Measurements from ENCODE around the gene SFXN5. TPM values are rescaled to one million over a fixed set of nuclear protein-coding genes. Genes with fewer than 3 reads are reported as not detected.

The SFXN5 gene
- total RNA-seq, 1 experiment from 2014 or later, result 22.0 TPM

DNA sequence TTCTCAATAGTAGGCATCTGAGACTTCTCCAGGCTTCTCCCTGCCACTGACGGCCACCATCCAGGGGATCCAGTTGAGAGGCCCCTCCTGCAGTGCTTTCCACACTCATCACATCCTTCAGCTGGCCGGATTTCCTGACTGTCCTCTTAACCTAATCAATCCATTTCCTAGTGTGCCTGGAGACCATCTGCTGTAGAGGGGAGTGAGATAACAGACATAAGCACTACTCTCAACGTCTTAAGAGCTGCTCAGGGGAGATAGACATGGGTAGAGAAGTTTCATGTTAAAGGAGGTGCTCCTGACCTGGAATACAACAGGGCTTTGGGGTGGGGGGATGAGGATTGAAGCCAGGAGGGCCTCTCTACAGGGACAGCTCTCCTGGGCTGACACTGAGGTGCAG lies 170.1 kb downstream of the SFXN5 start:
- no peak overlapping the region for H3K9ac ChIP-seq (ENCODE audit: low read length)
- no TSS peak for BruUV-seq (replicated peaks)

DNA sequence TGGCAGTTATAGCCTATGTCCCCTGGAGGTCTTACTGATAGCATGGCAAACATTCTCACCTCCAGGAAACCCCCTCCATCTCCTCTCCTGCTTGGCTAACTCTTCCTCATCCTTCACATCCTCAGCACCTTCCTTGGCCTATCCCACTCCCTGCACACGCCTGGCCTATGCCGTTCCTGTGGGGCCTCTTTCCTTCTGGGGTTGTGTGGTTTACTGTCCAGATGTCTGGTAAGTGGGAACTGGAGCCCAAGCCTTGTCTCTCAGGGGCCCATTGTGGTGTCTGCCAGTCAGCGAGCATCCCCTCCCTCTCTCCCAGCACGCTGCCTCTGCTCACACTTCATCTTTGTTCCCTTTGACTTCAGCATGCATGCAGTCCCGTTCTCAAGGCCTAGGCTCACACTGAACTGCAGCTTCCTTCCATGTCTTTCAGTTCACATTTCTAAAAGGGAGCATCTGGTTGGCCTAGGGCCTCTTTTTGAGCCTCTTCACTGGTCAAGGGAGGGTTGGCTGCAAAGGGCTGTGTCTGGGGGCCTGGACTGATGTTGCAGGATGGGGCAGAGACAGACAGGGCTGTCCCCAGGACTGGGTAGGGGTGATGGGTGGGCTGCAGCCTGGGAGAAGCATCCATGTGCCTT lies 171.2 kb downstream of the SFXN5 start:
- BruUV-seq (replicated peaks), result no TSS peak
- intact Hi-C loops (cut with micrococcal nuclease), result no loop called here
- ChIA-PET POLR2A (ENCODE audit: unreplicated experiment) (no interaction called here), CTCF (no interaction called here)
- Histone ChIP-seq H3K4me2 (ENCODE audit: low read length) (no peak overlapping the region), H3K79me2 (ENCODE audit: low read length) (no peaks in the 10 kb centered on the region), H3K36me3 (ENCODE audit: low read depth, low read length) (no peaks in the 10 kb centered on the region), H3K9ac (ENCODE audit: low read length) (no peak overlapping the region), H3K27me3 (ENCODE audit: low read length) (peaks cover 35% of the 10 kb centered on the region), H3K4me3 (ENCODE audit: low read length) (no peak overlapping the region), H3K9me2 (replicated peaks; ENCODE audit: low read length) (no peaks in the 10 kb centered on the region), H4K20me1 (ENCODE audit: low read length) (no peaks in the 10 kb centered on the region), H3K4me1 (ENCODE audit: insufficient read depth, low read length) (peaks cover 12% of the 10 kb centered on the region), H2AFZ (ENCODE audit: low read length) (no peak overlapping the region), H3K9me3 (ENCODE audit: low read length) (no peaks in the 10 kb centered on the region), H3F3A (ENCODE audit: low read length, unreplicated experiment) (no peaks in the 10 kb centered on the region), H3K27ac (ENCODE audit: low read length) (no peak overlapping the region)
- no peak for TF ChIP-seq EZH2phosphoT487 (IDR thresholded peaks at IDR 0.05; ENCODE audit: borderline replicate concordance, low read length)
- TF ChIP-seq, protein P1, sequence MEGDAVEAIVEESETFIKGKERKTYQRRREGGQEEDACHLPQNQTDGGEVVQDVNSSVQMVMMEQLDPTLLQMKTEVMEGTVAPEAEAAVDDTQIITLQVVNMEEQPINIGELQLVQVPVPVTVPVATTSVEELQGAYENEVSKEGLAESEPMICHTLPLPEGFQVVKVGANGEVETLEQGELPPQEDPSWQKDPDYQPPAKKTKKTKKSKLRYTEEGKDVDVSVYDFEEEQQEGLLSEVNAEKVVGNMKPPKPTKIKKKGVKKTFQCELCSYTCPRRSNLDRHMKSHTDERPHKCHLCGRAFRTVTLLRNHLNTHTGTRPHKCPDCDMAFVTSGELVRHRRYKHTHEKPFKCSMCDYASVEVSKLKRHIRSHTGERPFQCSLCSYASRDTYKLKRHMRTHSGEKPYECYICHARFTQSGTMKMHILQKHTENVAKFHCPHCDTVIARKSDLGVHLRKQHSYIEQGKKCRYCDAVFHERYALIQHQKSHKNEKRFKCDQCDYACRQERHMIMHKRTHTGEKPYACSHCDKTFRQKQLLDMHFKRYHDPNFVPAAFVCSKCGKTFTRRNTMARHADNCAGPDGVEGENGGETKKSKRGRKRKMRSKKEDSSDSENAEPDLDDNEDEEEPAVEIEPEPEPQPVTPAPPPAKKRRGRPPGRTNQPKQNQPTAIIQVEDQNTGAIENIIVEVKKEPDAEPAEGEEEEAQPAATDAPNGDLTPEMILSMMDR (conservative IDR thresholded peaks at IDR 0.05; ENCODE audit: low read depth, low read length), result no peak
- no peak for TF ChIP-seq EZH2 (IDR thresholded peaks at IDR 0.05; ENCODE audit: low read length, unreplicated experiment)
- ATAC-seq (no peak), DNase-seq (no peak)

More for the DNA sequence above, 170.1 kb downstream of the SFXN5 start:
- no peaks in the 10 kb centered on the region for H3K36me3 ChIP-seq (ENCODE audit: low read depth, low read length)
- CTCF ChIA-PET, result no interaction called here
- H3K9me2 ChIP-seq (replicated peaks; ENCODE audit: low read length), result no peaks in the 10 kb centered on the region
- no peak for DNase-seq
- no peak overlapping the region for H3K4me3 ChIP-seq (ENCODE audit: low read length)
- H2AFZ ChIP-seq (ENCODE audit: low read length), result no peak overlapping the region
- TF ChIP-seq EZH2phosphoT487 (IDR thresholded peaks at IDR 0.05; ENCODE audit: borderline replicate concordance, low read length), result no peak
- TF ChIP-seq, protein P1 (conservative IDR thresholded peaks at IDR 0.05; ENCODE audit: low read depth, low read length), result no peak
- TF ChIP-seq EZH2 (IDR thresholded peaks at IDR 0.05; ENCODE audit: low read length, unreplicated experiment), result no peak
- no peaks in the 10 kb centered on the region for H3F3A ChIP-seq (ENCODE audit: low read length, unreplicated experiment)
- H3K27me3 ChIP-seq (ENCODE audit: low read length), result peaks cover 39% of the 10 kb centered on the region
- intact Hi-C loops (cut with micrococcal nuclease), result no loop called here
- no peak for ATAC-seq
- H3K79me2 ChIP-seq (ENCODE audit: low read length), result no peaks in the 10 kb centered on the region
- H4K20me1 ChIP-seq (ENCODE audit: low read length), result no peaks in the 10 kb centered on the region
- H3K9me3 ChIP-seq (ENCODE audit: low read length), result no peaks in the 10 kb centered on the region
- POLR2A ChIA-PET (ENCODE audit: unreplicated experiment), result no interaction called here
- 0 out of 2 replicates have a peak, but pooled peaks cover under 1% of the 10 kb centered on the region for H3K4me1 ChIP-seq (ENCODE audit: insufficient read depth, low read length)
- no peak overlapping the region for H3K27ac ChIP-seq (ENCODE audit: low read length)
- H3K4me2 ChIP-seq (ENCODE audit: low read length), result no peak overlapping the region

DNA sequence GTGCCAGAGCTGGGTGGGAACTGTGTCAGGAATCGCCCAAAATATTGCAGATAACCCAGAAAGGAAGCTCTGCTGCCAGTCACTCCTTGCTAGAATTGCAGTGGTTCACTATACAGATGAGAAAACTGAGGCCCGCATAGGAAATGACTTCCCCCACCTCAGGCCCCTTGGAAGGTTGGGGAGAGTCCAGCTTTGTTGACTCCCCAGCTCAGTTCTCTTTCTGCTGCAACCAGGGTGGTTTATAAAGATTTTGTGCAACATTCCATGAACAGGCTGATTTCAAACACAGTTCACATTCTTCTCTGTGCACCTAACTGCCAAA lies 173.0 kb downstream of the SFXN5 start:
- Histone ChIP-seq H3F3A (ENCODE audit: low read length, unreplicated experiment) (no peaks in the 10 kb centered on the region), H3K79me2 (ENCODE audit: low read length) (no peaks in the 10 kb centered on the region), H3K9me2 (replicated peaks; ENCODE audit: low read length) (no peaks in the 10 kb centered on the region), H3K4me3 (ENCODE audit: low read length) (no peak overlapping the region), H4K20me1 (ENCODE audit: low read length) (no peaks in the 10 kb centered on the region), H3K4me2 (ENCODE audit: low read length) (no peak overlapping the region), H3K9ac (ENCODE audit: low read length) (no peak overlapping the region), H2AFZ (ENCODE audit: low read length) (no peak overlapping the region), H3K36me3 (ENCODE audit: low read depth, low read length) (no peaks in the 10 kb centered on the region), H3K9me3 (ENCODE audit: low read length) (no peaks in the 10 kb centered on the region), H3K4me1 (ENCODE audit: insufficient read depth, low read length) (peaks cover 13% of the 10 kb centered on the region), H3K27me3 (ENCODE audit: low read length) (peaks cover 23% of the 10 kb centered on the region), H3K27ac (ENCODE audit: low read length) (no peak overlapping the region)
- POLR2A ChIA-PET (ENCODE audit: unreplicated experiment), result no interaction called here
- intact Hi-C loops (cut with micrococcal nuclease), result no loop called here
- BruUV-seq (replicated peaks), result no TSS peak
- DNase-seq (no peak), ATAC-seq (no peak)
- CTCF ChIA-PET, result no interaction called here
- TF ChIP-seq, protein P1 (conservative IDR thresholded peaks at IDR 0.05; ENCODE audit: low read depth, low read length), result no peak
- TF ChIP-seq EZH2 (IDR thresholded peaks at IDR 0.05; ENCODE audit: low read length, unreplicated experiment) (no peak), EZH2phosphoT487 (IDR thresholded peaks at IDR 0.05; ENCODE audit: borderline replicate concordance, low read length) (no peak)
